B cell (primary cell): ENCODE data around the gene DYNC2H1. TPM values are rescaled to one million over a fixed set of nuclear protein-coding genes. Genes with fewer than 3 reads are reported as not detected.

ENCODE experiments used
- ATAC-seq: fragments of 200-7000 bp; cut with Tn5 transposase; one replicate; pipeline ENCODE4 v1.10.0; 2021; ENCODE audit warnings: low read depth, mild to moderate bottlenecking, moderate number of reproducible peaks, moderate library complexity
- CTCF ChIA-PET: fragments of 350-600 bp; sonication (Branson Sonifier 250); formaldehyde crosslinking; loops from one replicate; lab custom pipeline; 2021; ENCODE audit warnings: antibody characterized with exemption, inconsistent platforms; lab: Charles Lee
- POLR2A ChIA-PET: fragments of 350-600 bp; sonication (Branson Sonifier 250); formaldehyde crosslinking; loops from one replicate; lab custom pipeline; 2021; ENCODE audit warnings: antibody characterized with exemption; lab: Charles Lee
- DNase-seq: peaks from one replicate; pipeline ENCODE4 v3.0.0; 2013
- H2AFZ ChIP-seq: 2 replicates; pipeline ENCODE4 v1.6.1; 2012; ENCODE audit warnings: mild to moderate bottlenecking, low read depth, low read length; ENCODE audit not compliant: insufficient read depth, poor library complexity, severe bottlenecking
- H3K27ac ChIP-seq, 2 donors: 1 replicate in 1 of 2; 2 replicates in 1 of 2; pipeline ENCODE4 v1.5.1; 2012 to 2013; ENCODE audit warnings: low read length in 2 of 2, mild to moderate bottlenecking in 2 of 2, moderate library complexity in 1 of 2
- H3K27me3 ChIP-seq, 4 experiments: fragments of 200-600 bp in 1 of 4; sonication (generic) in 1 of 4; replicated peaks in 1 of 4; 1 replicate in 2 of 4; 2 replicates in 2 of 4; pipeline versions ENCODE4 v1.6.1 to v1.7.0; 2013 to 2016; ENCODE audit warnings: low read length in 3 of 4, mild to moderate bottlenecking in 2 of 4, mixed read lengths in 1 of 4, moderate library complexity in 1 of 4; ENCODE audit not compliant: insufficient read depth in 4 of 4, control insufficient read depth in 3 of 4; ENCODE audit errors: control extremely low read depth in 1 of 4
- H3K36me3 ChIP-seq, 2 experiments: replicated peaks in 1 of 2; 1 replicate in 1 of 2; 2 replicates in 1 of 2; pipeline versions ENCODE4 v1.6.1 to v1.7.1; 2013; ENCODE audit warnings: low read length in 1 of 2; ENCODE audit not compliant: insufficient read depth in 2 of 2, control insufficient read depth in 1 of 2; ENCODE audit errors: control extremely low read depth in 1 of 2, extremely low read depth in 1 of 2
- H3K4me1 ChIP-seq, 2 donors: fragments of 200-600 bp in 1 of 2; sonication (generic) in 1 of 2; 1 replicate in 1 of 2; 2 replicates in 1 of 2; pipeline versions ENCODE4 v1.5.1 to v1.6.1; 2013 to 2017; ENCODE audit warnings: low read length in 2 of 2; ENCODE audit not compliant: control insufficient read depth in 2 of 2, insufficient read depth in 2 of 2
- H3K4me2 ChIP-seq: replicated peaks from 2 replicates; pipeline ENCODE3; 2012; ENCODE audit warnings: mild to moderate bottlenecking, low read depth, low read length; ENCODE audit not compliant: poor library complexity, severe bottlenecking
- H3K4me3 ChIP-seq, 5 experiments: fragments of 200-600 bp in 1 of 5; sonication (generic) in 1 of 5; 1 replicate in 3 of 5; 2 replicates in 2 of 5; pipeline versions ENCODE4 v1.5.1 to v1.7.0; 2011 to 2016; ENCODE audit warnings: low read length in 4 of 5, mild to moderate bottlenecking in 4 of 5, low read depth in 2 of 5, control low read depth in 1 of 5, moderate library complexity in 1 of 5; ENCODE audit not compliant: insufficient read depth in 1 of 5; ENCODE audit errors: control extremely low read depth in 1 of 5, extremely low read depth in 1 of 5
- H3K79me2 ChIP-seq: fragments of 200-600 bp; sonication (generic); one replicate; pipeline ENCODE4 v1.6.0; 2016; ENCODE audit warnings: low read length; ENCODE audit not compliant: control insufficient read depth, insufficient read depth
- H3K9ac ChIP-seq: fragments of 200-600 bp; sonication (generic); 2 replicates; pipeline ENCODE4 v1.6.1; 2017; ENCODE audit warnings: mild to moderate bottlenecking, low read length, moderate library complexity
- H3K9me3 ChIP-seq, 3 donors: one replicate each; pipeline versions ENCODE4 v1.6.1 to v1.7.1; 2013; ENCODE audit warnings: low read length in 2 of 3; ENCODE audit not compliant: control insufficient read depth in 2 of 3, insufficient read depth in 1 of 3; ENCODE audit errors: control extremely low read depth in 1 of 3
- H4K20me1 ChIP-seq: 2 replicates; pipeline ENCODE4 v1.6.0; 2012; ENCODE audit warnings: mild to moderate bottlenecking, low read length; ENCODE audit not compliant: insufficient read depth, control insufficient read depth, poor library complexity, severe bottlenecking
- H3K27ac Mint-ChIP-seq: one replicate; pipeline ENCODE4 v1.8.0; 2021; ENCODE audit warnings: mixed read lengths
- H3K27me3 Mint-ChIP-seq: one replicate; pipeline ENCODE4 v1.8.0; 2021; ENCODE audit warnings: mixed read lengths
- H3K4me1 Mint-ChIP-seq: one replicate; pipeline ENCODE4 v1.8.0; 2021; ENCODE audit warnings: mixed read lengths
- H3K4me3 Mint-ChIP-seq: one replicate; pipeline ENCODE4 v1.8.0; 2021; ENCODE audit warnings: mixed read lengths
- H3K9me3 Mint-ChIP-seq: one replicate; pipeline ENCODE4 v1.8.0; 2022; ENCODE audit warnings: mixed read lengths; ENCODE audit not compliant: insufficient read depth
- CTCF ChIP-seq: fragments of 200-600 bp; IDR thresholded peaks from one replicate; pipeline ENCODE4 v1.8.0; 2022; ENCODE audit warnings: antibody characterized with exemption, mild to moderate bottlenecking
- EZH2 ChIP-seq: IDR thresholded peaks from 2 replicates; pipeline ENCODE4 v1.6.1; 2012; ENCODE audit warnings: borderline replicate concordance, low read depth, mild to moderate bottlenecking, moderate library complexity, low read length; ENCODE audit not compliant: insufficient read depth, poor library complexity, severe bottlenecking
- WGBS: methylation state at CpG from one replicate; pipeline ENCODE4 v1.1.5; 2013; ENCODE audit warnings: missing lambda C conversion rate; ENCODE audit not compliant: insufficient coverage; 5-methylcytosine and 5-hydroxymethylcytosine counted together
- intact Hi-C: fragments of 100-400 bp; cut with micrococcal nuclease; formaldehyde crosslinking; loops from one replicate; pipeline ENCODE4 v1.10.0; 2022
- polyA plus RNA-seq: library from polyadenylated mRNA; depleted of rRNA; stranded (reverse); fragments of >200 nt; gene quantifications from 2 replicates; pipeline ENCODE4 v1.2.3, GENCODE V29; 2012
- total RNA-seq, 2 donors: library from RNA; stranded (reverse); fragments of 120-200 nt in 1 of 2; gene quantifications; 1 replicate in 1 of 2; 2 replicates in 1 of 2; pipeline versions ENCODE4 v1.2.3 to v1.2.4, GENCODE V29; 2013 to 2022

Gene DYNC2H1
- total and polyA plus RNA-seq, 2 donors (not counting 1 experiment from before 2014, with no cell fraction given): 0.92 to 7.8 TPM

- no peak overlapping the region for H3K4me3 Mint-ChIP-seq
- Histone ChIP-seq H3K36me3 (no peaks in the 10 kb centered on the region), H3K79me2 (no peaks in the 10 kb centered on the region), H3K4me1 (no peaks in the 10 kb centered on the region), H3K27ac (no peak overlapping the region), H3K4me2 (no peak overlapping the region), H3K9ac (no peak overlapping the region), H3K27me3 (no peaks in the 10 kb centered on the region), H4K20me1 (no peaks in the 10 kb centered on the region), H2AFZ (no peak overlapping the region), H3K4me3 (no peak overlapping the region), H3K9me3 (no peaks in the 10 kb centered on the region)
- no peaks in the 10 kb centered on the region for H3K4me1 Mint-ChIP-seq
- no peak for ATAC-seq
- no CpG with 5 or more reads among the region's 2 CpGs for WGBS
- ChIA-PET POLR2A (no interaction called here), CTCF (no interaction called here)
- intact Hi-C loops: no loop called here
- no peaks in the 10 kb centered on the region for H3K9me3 Mint-ChIP-seq
- DNase-seq: no peak
- TF ChIP-seq CTCF: no peak
- TF ChIP-seq EZH2: no peak
- H3K27ac Mint-ChIP-seq: no peak overlapping the region
- peaks cover 3% of the 10 kb centered on the region for H3K27me3 Mint-ChIP-seq
These were observed 240.4 kb downstream of the DYNC2H1 start for GRCh38 chr11:103349595-103349994.

GRCh38 chr11:103354656-103355055, 245.4 kb downstream of the DYNC2H1 start:
- no peaks in the 10 kb centered on the region for H3K27me3 Mint-ChIP-seq
- CTCF ChIA-PET: no interaction called here
- Histone ChIP-seq H3K4me2 (no peak overlapping the region), H3K27ac (no peak overlapping the region), H3K4me3 (no peak overlapping the region), H3K79me2 (no peaks in the 10 kb centered on the region), H3K27me3 (no peaks in the 10 kb centered on the region), H3K9ac (no peak overlapping the region), H3K36me3 (no peaks in the 10 kb centered on the region), H2AFZ (no peak overlapping the region), H4K20me1 (no peaks in the 10 kb centered on the region), H3K9me3 (no peaks in the 10 kb centered on the region), H3K4me1 (no peaks in the 10 kb centered on the region)
- no peak for ATAC-seq
- H3K9me3 Mint-ChIP-seq: no peaks in the 10 kb centered on the region
- intact Hi-C loops: no loop called here
- H3K4me3 Mint-ChIP-seq: no peak overlapping the region
- no peak for TF ChIP-seq EZH2
- TF ChIP-seq CTCF: no peak
- DNase-seq: no peak
- H3K27ac Mint-ChIP-seq: no peak overlapping the region
- no peaks in the 10 kb centered on the region for H3K4me1 Mint-ChIP-seq
- POLR2A ChIA-PET: no interaction called here
